Esophagus muscularis mucosa (tissue), 4 donors: ENCODE results near the gene RIMS3. TPM values are rescaled to one million over a fixed set of nuclear protein-coding genes. Genes with fewer than 3 reads are reported as not detected.

Experiments
- DNase-seq: peaks from one replicate; pipeline ENCODE4 v3.0.0-alpha.2; 2017; ENCODE audit errors: extremely low spot score
- H3K27ac ChIP-seq, 4 donors: fragments of 200-600 bp; sonication (generic); replicated peaks in 1 of 4; 1 replicate in 3 of 4; 2 replicates in 1 of 4; pipeline ENCODE4 v1.5.1; 2016 to 2019; ENCODE audit warnings: mild to moderate bottlenecking in 1 of 4
- H3K27me3 ChIP-seq, 4 donors: fragments of 200-600 bp; sonication (generic); one replicate each; pipeline versions ENCODE4 v1.5.1 to v1.6.0; 2016 to 2019
- H3K36me3 ChIP-seq, 4 donors: fragments of 200-600 bp; sonication (generic); one replicate each; pipeline ENCODE4 v1.5.1; 2016 to 2019
- H3K4me1 ChIP-seq, 4 donors: fragments of 200-600 bp; sonication (generic); one replicate each; pipeline ENCODE4 v1.5.1; 2016 to 2019
- H3K4me3 ChIP-seq, 4 donors: fragments of 200-600 bp; sonication (generic); 1 replicate in 2 of 4; 2 replicates in 2 of 4; pipeline ENCODE4 v1.5.1; 2016 to 2019; ENCODE audit warnings: mild to moderate bottlenecking in 4 of 4, moderate library complexity in 1 of 4
- H3K9me3 ChIP-seq, 4 donors: fragments of 200-600 bp; sonication (generic); 1 replicate in 3 of 4; 2 replicates in 1 of 4; pipeline ENCODE4 v1.5.1; 2016 to 2019
- CTCF ChIP-seq, 3 experiments: fragments of 200-600 bp in 2 of 3; fragments of 450-650 bp in 1 of 3; sonication (generic) in 2 of 3; IDR thresholded peaks; one replicate each; pipeline ENCODE4 v1.5.1; 2017 to 2019; ENCODE audit warnings: antibody characterized with exemption in 3 of 3, mild to moderate bottlenecking in 2 of 3, moderate library complexity in 1 of 3
- EP300 ChIP-seq: sonication (generic); formaldehyde crosslinking; IDR thresholded peaks from one replicate; pipeline ENCODE4 v1.6.1; 2017; ENCODE audit warnings: antibody characterized with exemption
- POLR2A ChIP-seq: fragments of 450-650 bp; IDR thresholded peaks from one replicate; pipeline ENCODE4 v1.6.1; 2017; ENCODE audit warnings: antibody characterized with exemption, moderate library complexity, mild to moderate bottlenecking, low read depth
- POLR2AphosphoS5 ChIP-seq, 2 donors: sonication (generic); formaldehyde crosslinking; IDR thresholded peaks; one replicate each; pipeline ENCODE4 v1.6.1; 2017; ENCODE audit warnings: antibody characterized with exemption in 2 of 2
- WGBS: methylation state at CpG from one replicate; pipeline ENCODE4 v1.1.5; 2018; 5-methylcytosine and 5-hydroxymethylcytosine counted together
- intact Hi-C: fragments of 100-400 bp; cut with DNase I; formaldehyde crosslinking; loops from one replicate; pipeline ENCODE4 v1.15.1; 2023
- total RNA-seq, 4 donors: library from RNA; depleted of rRNA; stranded (reverse); fragments of >200 nt; gene quantifications; one replicate each; pipeline versions ENCODE4 v1.1.0 to v1.2.1, GENCODE V29; 2016

RIMS3 gene
- total RNA-seq, 4 donors from 2014 or later = 5.4 to 15.7 (median 9.2) TPM

DNA sequence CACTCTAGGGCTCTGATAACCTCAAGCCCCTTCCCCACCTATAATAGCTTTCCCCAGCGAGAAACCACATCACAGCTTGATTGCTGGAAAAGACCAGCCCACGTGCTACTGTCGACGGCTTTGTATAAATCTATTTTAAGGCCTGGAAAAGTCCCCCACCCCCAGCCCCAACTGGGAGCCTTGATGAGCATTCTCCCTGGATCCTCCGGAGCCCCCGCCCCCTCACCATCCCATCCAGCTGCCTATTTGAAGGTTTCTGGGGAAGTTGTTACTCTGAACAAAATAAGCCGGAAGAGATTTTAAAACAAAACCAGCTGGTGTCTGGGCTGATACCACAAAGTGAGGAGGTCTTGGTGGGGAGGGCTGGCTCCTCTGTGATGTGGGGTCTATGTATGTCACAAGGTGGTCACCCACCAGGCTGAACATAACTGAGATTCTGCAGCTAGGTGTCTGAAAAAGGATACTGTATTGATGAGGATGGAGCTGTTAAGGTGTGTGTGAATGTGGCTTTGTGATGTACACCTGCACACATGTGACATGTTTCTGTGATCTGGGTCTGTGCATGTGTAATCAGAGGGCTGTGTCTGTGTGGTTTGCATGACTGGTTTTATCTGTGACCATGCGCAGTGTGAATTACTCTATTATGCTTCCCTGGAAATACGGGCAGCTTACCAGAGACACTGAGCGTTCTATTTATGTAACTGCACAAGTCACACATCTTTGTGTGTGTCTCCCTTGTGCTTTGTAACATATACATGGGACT lies 25.0 kb downstream of the RIMS3 start:
- Histone ChIP-seq H3K4me3 (no peak overlapping the region), H3K36me3 (peaks cover 0 to 16% (median 3%) of the 10 kb centered on the region in 4 donors), H3K27me3 (no peaks in the 10 kb centered on the region), H3K27ac (no peak overlapping the region), H3K9me3 (no peaks in the 10 kb centered on the region), H3K4me1 (no peaks in the 10 kb centered on the region)
- TF ChIP-seq EP300 = no peak
- TF ChIP-seq POLR2AphosphoS5 (IDR thresholded peaks at IDR 0.05) = no peak
- no peak for TF ChIP-seq CTCF (IDR thresholded peaks at IDR 0.05)
- no peak for TF ChIP-seq POLR2A
- no peak for DNase-seq
- 76% methylated on average over 10 of the region's 10 CpGs for WGBS
- intact Hi-C loops = no loop called here

DNA sequence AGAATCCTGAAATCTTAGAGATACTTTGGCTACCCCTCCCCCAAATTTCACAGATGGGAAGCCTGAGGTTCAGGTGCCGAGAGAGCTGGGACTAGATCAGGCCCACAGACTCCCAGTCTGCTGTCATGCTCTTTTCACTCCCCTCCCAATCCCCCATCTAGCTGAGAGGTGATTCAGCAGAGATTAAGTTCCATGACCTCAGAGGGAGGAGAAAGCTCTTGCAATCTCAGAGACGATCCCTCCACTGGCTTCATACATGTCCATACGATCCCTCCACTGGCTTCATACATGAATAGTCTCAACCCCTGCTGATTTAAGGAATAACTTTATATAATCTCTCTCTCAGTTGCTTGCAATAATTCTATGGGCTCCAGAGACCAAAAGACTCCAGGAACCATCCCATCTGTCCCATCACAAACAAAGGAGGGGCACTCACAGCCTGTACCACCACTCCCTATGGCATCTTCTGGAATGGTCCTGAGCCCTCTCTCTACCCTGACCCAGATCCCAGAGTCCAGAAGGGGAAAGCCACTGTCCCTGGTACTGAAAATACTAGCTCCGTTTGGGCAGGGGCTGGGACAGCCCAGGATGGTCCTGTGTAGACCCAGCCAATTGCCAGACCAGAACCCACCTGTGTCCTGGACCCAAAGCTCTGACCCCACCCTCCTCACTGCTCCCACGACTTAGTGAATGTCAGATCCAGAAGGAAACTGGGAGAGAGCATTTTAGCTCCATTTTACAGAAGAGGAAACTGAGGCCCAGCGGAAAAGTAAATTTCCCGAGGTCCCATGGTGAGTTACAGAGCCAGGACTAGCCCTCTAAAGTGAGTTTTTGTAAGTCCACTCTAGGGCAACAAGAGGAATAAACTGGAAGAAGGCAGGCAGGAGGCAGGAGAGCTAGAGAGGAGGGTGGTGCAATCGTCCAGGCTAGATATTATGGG lies 27.1 kb downstream of the RIMS3 start:
- DNase-seq = no peak

DNA sequence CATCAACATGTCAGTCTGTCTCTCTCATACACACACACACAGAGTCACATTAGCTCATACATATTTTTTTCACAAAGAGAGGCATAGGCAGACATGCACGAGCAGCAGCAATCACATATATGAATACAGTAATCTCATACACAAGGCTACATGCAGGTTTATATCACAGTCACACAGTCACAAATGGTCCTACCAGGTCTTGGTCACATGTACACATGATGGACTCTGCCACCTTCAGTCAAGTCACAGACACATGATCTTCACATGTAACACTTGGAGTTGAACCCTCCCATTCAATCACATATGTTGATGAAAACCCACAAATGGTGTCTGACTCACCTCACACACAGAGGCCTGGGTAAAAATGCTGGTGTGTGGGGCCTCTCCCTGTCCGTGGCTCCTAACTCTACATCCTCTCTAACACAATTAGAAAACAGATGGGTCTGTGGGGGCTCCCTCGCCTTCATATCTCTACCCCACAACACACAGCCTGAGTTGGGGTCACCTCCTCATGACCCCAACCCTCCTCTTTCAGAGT lies 27.9 kb downstream of the RIMS3 start:
- TF ChIP-seq CTCF (IDR thresholded peaks at IDR 0.05) (no peak), POLR2A (no peak), EP300 (no peak), POLR2AphosphoS5 (IDR thresholded peaks at IDR 0.05) (no peak)

More for the DNA sequence above, 27.1 kb downstream of the RIMS3 start:
- H3K4me3 ChIP-seq = no peak overlapping the region
- intact Hi-C loops = no loop called here
- no peak overlapping the region for H3K27ac ChIP-seq
- 76% methylated on average over 7 of the region's 8 CpGs for WGBS
- peaks cover 0 to 10% (median 6%) of the 10 kb centered on the region in 4 donors for H3K4me1 ChIP-seq
- TF ChIP-seq EP300 (no peak), CTCF (IDR thresholded peaks at IDR 0.05) (no peak), POLR2AphosphoS5 (IDR thresholded peaks at IDR 0.05) (no peak), POLR2A (no peak)
- H3K27me3 ChIP-seq = no peaks in the 10 kb centered on the region
- no peaks in the 10 kb centered on the region for H3K9me3 ChIP-seq
- peaks cover 0 to 16% (median 3%) of the 10 kb centered on the region in 4 donors for H3K36me3 ChIP-seq

GRCh38 chr1:40636777-40637176 lies 28.7 kb downstream of the RIMS3 start:
- Histone ChIP-seq H3K27me3 (no peaks in the 10 kb centered on the region), H3K4me3 (no peak overlapping the region), H3K27ac (no peak overlapping the region), H3K36me3 (peaks cover 0 to 16% (median 2%) of the 10 kb centered on the region in 4 donors), H3K9me3 (no peaks in the 10 kb centered on the region), H3K4me1 (peaks cover 0 to 10% (median 6%) of the 10 kb centered on the region in 4 donors)
- WGBS = 76% methylated on average over 3 of the region's 6 CpGs
- intact Hi-C loops = no loop called here
- TF ChIP-seq EP300 (no peak), POLR2A (no peak), POLR2AphosphoS5 (IDR thresholded peaks at IDR 0.05) (no peak), CTCF (IDR thresholded peaks at IDR 0.05) (no peak)
- no peak for DNase-seq

More for the DNA sequence above, 27.9 kb downstream of the RIMS3 start:
- H3K27ac ChIP-seq = no peak overlapping the region
- no peaks in the 10 kb centered on the region for H3K27me3 ChIP-seq
- no peaks in the 10 kb centered on the region for H3K9me3 ChIP-seq
- H3K4me3 ChIP-seq = no peak overlapping the region
- WGBS = 84% methylated on average over 3 of the region's 3 CpGs
- H3K36me3 ChIP-seq = peaks cover 0 to 16% (median 3%) of the 10 kb centered on the region in 4 donors
- H3K4me1 ChIP-seq = peaks cover 0 to 10% (median 6%) of the 10 kb centered on the region in 4 donors
- intact Hi-C loops = no loop called here
- no peak for DNase-seq
